ENCODE measurements around the gene WDFY2.

- TF ChIP-seq, protein P1, sequence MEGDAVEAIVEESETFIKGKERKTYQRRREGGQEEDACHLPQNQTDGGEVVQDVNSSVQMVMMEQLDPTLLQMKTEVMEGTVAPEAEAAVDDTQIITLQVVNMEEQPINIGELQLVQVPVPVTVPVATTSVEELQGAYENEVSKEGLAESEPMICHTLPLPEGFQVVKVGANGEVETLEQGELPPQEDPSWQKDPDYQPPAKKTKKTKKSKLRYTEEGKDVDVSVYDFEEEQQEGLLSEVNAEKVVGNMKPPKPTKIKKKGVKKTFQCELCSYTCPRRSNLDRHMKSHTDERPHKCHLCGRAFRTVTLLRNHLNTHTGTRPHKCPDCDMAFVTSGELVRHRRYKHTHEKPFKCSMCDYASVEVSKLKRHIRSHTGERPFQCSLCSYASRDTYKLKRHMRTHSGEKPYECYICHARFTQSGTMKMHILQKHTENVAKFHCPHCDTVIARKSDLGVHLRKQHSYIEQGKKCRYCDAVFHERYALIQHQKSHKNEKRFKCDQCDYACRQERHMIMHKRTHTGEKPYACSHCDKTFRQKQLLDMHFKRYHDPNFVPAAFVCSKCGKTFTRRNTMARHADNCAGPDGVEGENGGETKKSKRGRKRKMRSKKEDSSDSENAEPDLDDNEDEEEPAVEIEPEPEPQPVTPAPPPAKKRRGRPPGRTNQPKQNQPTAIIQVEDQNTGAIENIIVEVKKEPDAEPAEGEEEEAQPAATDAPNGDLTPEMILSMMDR (IDR thresholded peaks at IDR 0.05; ENCODE audit: insufficient read depth, low read depth, low read length) = no peak
- no peak for TF ChIP-seq EZH2 (IDR thresholded peaks at IDR 0.05; ENCODE audit: insufficient read depth, low read length)
Observed at GRCh38 chr13:51738226-51738905, 154.1 kb downstream of the WDFY2 start.
